GM10266 (cell line): Measurements from ENCODE around the gene USP37.

Experiments
- DNase-seq: peaks from one replicate; pipeline ENCODE4 v3.0.0; 2012; ENCODE audit errors: extremely low spot score
- CTCF ChIP-seq: IDR thresholded peaks from 2 replicates; pipeline ENCODE4 v1.5.1; 2012; ENCODE audit warnings: mild to moderate bottlenecking, low read depth; ENCODE audit not compliant: control insufficient read depth, insufficient read depth; ENCODE audit errors: missing control alignments

USP37 gene

GRCh38 chr2:218568190-218569037, at the start of gene USP37, which contains the start of gene CNOT9:
Gene USP37 (minus strand): TSS chr2:218568351. CDS start chr2:218558653, 9,698 bp downstream.
Gene CNOT9 (plus strand): TSS chr2:218568839. CDS start chr2:218568955, 116 bp downstream.
- TF ChIP-seq CTCF: no peak
- peak; percentile 92 for DNase-seq

GRCh38 chr2:218615868-218616315, 47.7 kb upstream of the USP37 start:
- TF ChIP-seq CTCF: no peak
- DNase-seq: no peak

GRCh38 chr2:218607436-218608115, 39.4 kb upstream of the USP37 start, which contains the start of gene PLCD4:
Gene PLCD4 (plus strand): TSS chr2:218607899. CDS start chr2:218615740, 7,841 bp downstream.
- no peak for TF ChIP-seq CTCF
- DNase-seq: no peak

GRCh38 chr2:218605432-218605831, 37.3 kb upstream of the USP37 start:
- DNase-seq: no peak
- TF ChIP-seq CTCF: no peak

- TF ChIP-seq CTCF: no peak
- DNase-seq: no peak
These were observed 17.4 kb upstream of the USP37 start for GRCh38 chr2:218585541-218585940.

GRCh38 chr2:218583983-218584850, 16.1 kb upstream of the USP37 start:
- DNase-seq: no peak
- no peak for TF ChIP-seq CTCF
